SK-N-SH (cell line): ENCODE results near the gene PBRM1. TPM values are rescaled to one million over a fixed set of nuclear protein-coding genes. Genes with fewer than 3 reads are reported as not detected.

Experiments
- CTCF ChIA-PET: fragments of 300-600, 350-600 bp; formaldehyde crosslinking; extraction: SDS; loops from one replicate; lab custom pipeline; 2021; lab: Yijun Ruan, JAX
- POLR2A ChIA-PET: fragments of 350-600 bp; sonication (Branson Sonifier 250); formaldehyde crosslinking; extraction: SDS; loops from one replicate; lab custom pipeline; 2020; ENCODE audit warnings: antibody characterized with exemption, inconsistent platforms; lab: Yijun Ruan, JAX
- DNase-seq: peaks from one replicate; pipeline ENCODE4 v3.0.0; 2012
- H2AFZ ChIP-seq: fragments of 200-600 bp; sonication (generic); 2 replicates; pipeline ENCODE4 v1.8.1; 2016; ENCODE audit warnings: antibody characterized with exemption, mild to moderate bottlenecking, low read depth
- H3F3A ChIP-seq: fragments of 200-600 bp; sonication (generic); replicated peaks from 2 replicates; pipeline ENCODE3; 2016; ENCODE audit warnings: antibody characterized with exemption, mild to moderate bottlenecking; ENCODE audit not compliant: insufficient read depth
- H3K27ac ChIP-seq, 2 experiments: fragments of 200-500 bp in 1 of 2; fragments of 200-600 bp in 1 of 2; sonication (Bioruptor generic) in 1 of 2; sonication (generic), shearing (Covaris generic) in 1 of 2; 2 replicates each; pipeline versions ENCODE4 v1.5.1 to v1.6.1; 2014 to 2016; ENCODE audit warnings: low read depth in 2 of 2, inconsistent platforms in 1 of 2, low read length in 1 of 2, mild to moderate bottlenecking in 1 of 2, mixed read lengths in 1 of 2
- H3K27me3 ChIP-seq: fragments of 200-600 bp; sonication (generic), shearing (Covaris generic); 2 replicates; pipeline ENCODE4 v1.6.1; 2016; ENCODE audit warnings: mixed run types; ENCODE audit not compliant: insufficient read depth
- H3K36me3 ChIP-seq, 2 experiments: fragments of 200-500 bp in 1 of 2; fragments of 200-600 bp in 1 of 2; sonication (Bioruptor generic) in 1 of 2; sonication (generic) in 1 of 2; replicated peaks in 1 of 2; 2 replicates each; pipeline versions ENCODE3 to v1.5.1; 2014 to 2016; ENCODE audit warnings: low read length in 1 of 2, mild to moderate bottlenecking in 1 of 2; ENCODE audit not compliant: insufficient read depth in 2 of 2, control insufficient read depth in 1 of 2
- H3K4me1 ChIP-seq, 2 experiments: fragments of 200-500 bp in 1 of 2; fragments of 200-600 bp in 1 of 2; sonication (Bioruptor generic) in 1 of 2; sonication (generic), shearing (Covaris generic) in 1 of 2; 2 replicates each; pipeline versions ENCODE4 v1.5.1 to v1.6.1; 2014 to 2016; ENCODE audit warnings: low read depth in 1 of 2, low read length in 1 of 2, mixed run types in 1 of 2; ENCODE audit not compliant: insufficient read depth in 2 of 2, control insufficient read depth in 1 of 2
- H3K4me2 ChIP-seq: fragments of 200-600 bp; sonication (generic), shearing (Covaris generic); 2 replicates; pipeline ENCODE4 v1.6.1; 2017; ENCODE audit warnings: mixed run types
- H3K4me3 ChIP-seq, 2 experiments: fragments of 200-500 bp in 1 of 2; fragments of 200-600 bp in 1 of 2; sonication (Bioruptor generic) in 1 of 2; sonication (generic), shearing (Covaris generic) in 1 of 2; 2 replicates each; pipeline versions ENCODE4 v1.5.1 to v1.8.1; 2014 to 2016; ENCODE audit warnings: low read depth in 2 of 2, inconsistent platforms in 1 of 2, low read length in 1 of 2, mild to moderate bottlenecking in 1 of 2, mixed read lengths in 1 of 2, moderate library complexity in 1 of 2
- H3K79me2 ChIP-seq: fragments of 200-600 bp; sonication (generic); 2 replicates; pipeline ENCODE4 v1.8.1; 2017; ENCODE audit warnings: mild to moderate bottlenecking; ENCODE audit not compliant: insufficient read depth
- H3K9ac ChIP-seq: fragments of 200-600 bp; sonication (generic); 2 replicates; pipeline ENCODE4 v1.6.1; 2017; ENCODE audit warnings: mixed run types
- H3K9me2 ChIP-seq: fragments of 200-600 bp; sonication (generic); 2 replicates; pipeline ENCODE4 v1.6.1; 2017; ENCODE audit warnings: mixed run types
- H3K9me3 ChIP-seq: fragments of 200-600 bp; sonication (generic); 2 replicates; pipeline ENCODE4 v1.6.1; 2017; ENCODE audit warnings: mixed run types, mild to moderate bottlenecking, moderate library complexity
- H4K20me1 ChIP-seq: fragments of 200-600 bp; sonication (generic); 2 replicates; pipeline ENCODE4 v1.6.1; 2017; ENCODE audit warnings: mild to moderate bottlenecking, mixed run types; ENCODE audit not compliant: insufficient read depth
- CHD2 ChIP-seq: fragments of 150-350 bp; IDR thresholded peaks from 2 replicates; pipeline ENCODE4 v1.6.1; 2018; ENCODE audit warnings: low read length; ENCODE audit not compliant: partially characterized antibody
- ELF1 ChIP-seq: IDR thresholded peaks from 2 replicates; pipeline ENCODE4 v1.4.0; 2012
- FOXJ3 ChIP-seq: sonication (generic); formaldehyde crosslinking; IDR thresholded peaks from 2 replicates; pipeline ENCODE4 v1.5.1; 2020; ENCODE audit warnings: mild to moderate bottlenecking, missing genetic modification reagents
- FOXM1 ChIP-seq: IDR thresholded peaks from 2 replicates; pipeline ENCODE4 v1.4.0; 2012; ENCODE audit warnings: low read depth, mild to moderate bottlenecking
- GABPA ChIP-seq: IDR thresholded peaks from 2 replicates; pipeline ENCODE4 v1.4.0; 2012; ENCODE audit warnings: low read depth, mild to moderate bottlenecking
- GATA2 ChIP-seq: sonication (generic); formaldehyde crosslinking; IDR thresholded peaks from 2 replicates; pipeline ENCODE4 v1.5.0; 2020; ENCODE audit warnings: mild to moderate bottlenecking, missing genetic modification reagents
- MEF2A ChIP-seq: IDR thresholded peaks from 2 replicates; pipeline ENCODE4 v1.4.0; 2012; ENCODE audit warnings: low read depth, borderline replicate concordance
- NRF1 ChIP-seq: IDR thresholded peaks from 2 replicates; pipeline ENCODE4 v1.6.1; 2012; ENCODE audit warnings: low read depth, mild to moderate bottlenecking, low read length
- POLR2AphosphoS5 ChIP-seq: IDR thresholded peaks from 2 replicates; pipeline ENCODE4 v1.6.1; 2012; ENCODE audit warnings: low read depth, low read length
- RAD21 ChIP-seq: IDR thresholded peaks from 2 replicates; pipeline ENCODE4 v1.6.1; 2012; ENCODE audit warnings: mild to moderate bottlenecking, low read length
- RCOR1 ChIP-seq: fragments of 150-350 bp; IDR thresholded peaks from 2 replicates; pipeline ENCODE4 v1.6.1; 2017; ENCODE audit warnings: antibody characterized with exemption, low read length
- RXRA ChIP-seq: IDR thresholded peaks from 2 replicates; pipeline ENCODE4 v1.4.0; 2012; ENCODE audit warnings: low read depth, mild to moderate bottlenecking, borderline replicate concordance
- SIN3A ChIP-seq: IDR thresholded peaks from 2 replicates; pipeline ENCODE4 v1.6.1; 2012; ENCODE audit warnings: low read depth, mild to moderate bottlenecking, low read length, moderate library complexity, borderline replicate concordance
- TAF1 ChIP-seq: IDR thresholded peaks from 2 replicates; pipeline ENCODE4 v1.6.1; 2012; ENCODE audit warnings: low read depth, mild to moderate bottlenecking, low read length, moderate library complexity, borderline replicate concordance
- TCF12 ChIP-seq: IDR thresholded peaks from 2 replicates; pipeline ENCODE4 v1.4.0; 2012
- TEAD4 ChIP-seq: IDR thresholded peaks from 2 replicates; pipeline ENCODE4 v1.4.0; 2012; ENCODE audit warnings: mild to moderate bottlenecking, borderline replicate concordance; ENCODE audit not compliant: insufficient read depth
- WGBS: methylation state at CpG from one replicate; pipeline ENCODE4 v1.1.6; 2017; ENCODE audit warnings: low lambda C conversion rate; 5-methylcytosine and 5-hydroxymethylcytosine counted together
- polyA plus RNA-seq, 3 experiments: library from polyadenylated mRNA; depleted of rRNA; stranded (reverse); fragments of >200 nt; gene quantifications; 2 replicates each; pipeline ENCODE4 v1.2.3, GENCODE V29; 2012
- TF ChIP-seq, protein P1 (sequence below): fragments of 150-350 bp; IDR thresholded peaks from 2 replicates; pipeline ENCODE4 v1.6.1; 2017; ENCODE audit warnings: antibody characterized with exemption, low read length, low read depth, borderline replicate concordance
- TF ChIP-seq, protein P2 (sequence below): IDR thresholded peaks from 2 replicates; pipeline ENCODE4 v1.4.0; 2012; ENCODE audit warnings: low read depth
- TF ChIP-seq, protein P3 (sequence below): fragments of 200-600 bp; sonication (generic); IDR thresholded peaks from 2 replicates; pipeline ENCODE4 v1.6.1; 2017; ENCODE audit warnings: antibody characterized with exemption, mild to moderate bottlenecking, moderate library complexity
- TF ChIP-seq, protein P4 (sequence below): IDR thresholded peaks from 2 replicates; pipeline ENCODE4 v1.6.1; 2012; ENCODE audit warnings: mild to moderate bottlenecking, low read depth, low read length, moderate library complexity
- TF ChIP-seq, protein P5 (sequence below): IDR thresholded peaks from 2 replicates; pipeline ENCODE4 v1.4.0; 2012; ENCODE audit warnings: low read depth, borderline replicate concordance

The PBRM1 gene
- polyA plus RNA-seq, 1 of the 3 experiments (the other 2 are of a cell fraction), result 14.3 TPM

DNA sequence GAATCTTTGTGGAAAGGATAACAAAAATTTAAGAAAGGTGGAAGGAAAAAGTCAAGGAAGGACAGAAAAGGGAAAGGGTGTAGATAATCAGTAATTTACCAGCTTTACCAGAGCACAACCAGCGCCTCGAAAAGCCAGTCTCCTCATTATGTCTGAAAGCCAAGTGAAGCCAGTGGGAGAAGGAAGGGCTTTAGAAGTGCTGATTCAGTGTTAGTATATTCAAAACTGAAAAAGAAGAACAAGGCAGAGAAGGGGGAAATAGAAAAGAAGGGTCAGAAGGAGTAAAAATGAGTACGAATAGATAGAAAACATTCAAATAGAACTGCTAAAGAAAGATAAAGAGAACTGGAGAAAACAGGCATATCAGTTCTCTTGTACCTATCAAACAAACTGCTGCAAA is 4.1 kb downstream of the PBRM1 start:
- no peak for DNase-seq
- no peaks in the 10 kb centered on the region for H3K9me2 ChIP-seq
- H3K9ac ChIP-seq, result 0 out of 2 replicates have a peak overlapping the region, but pooled peaks have one; percentile 3
- H3K4me3 ChIP-seq, result no peak overlapping the region
- H3K79me2 ChIP-seq, result peaks cover 93% of the 10 kb centered on the region
- no peak overlapping the region for H2AFZ ChIP-seq
- H3K27ac ChIP-seq, result peak overlapping the region; percentile 11 to 50; a peak in 2 of 4 replicates
- H3K4me1 ChIP-seq, result peaks cover 0 to 4% of the 10 kb centered on the region in 2 experiments; a peak in 1 of 4 replicates
- TF ChIP-seq RAD21 (no peak), FOXM1 (no peak), SIN3A (no peak), TEAD4 (no peak), FOXJ3 (no peak)
- TF ChIP-seq, protein P1, sequence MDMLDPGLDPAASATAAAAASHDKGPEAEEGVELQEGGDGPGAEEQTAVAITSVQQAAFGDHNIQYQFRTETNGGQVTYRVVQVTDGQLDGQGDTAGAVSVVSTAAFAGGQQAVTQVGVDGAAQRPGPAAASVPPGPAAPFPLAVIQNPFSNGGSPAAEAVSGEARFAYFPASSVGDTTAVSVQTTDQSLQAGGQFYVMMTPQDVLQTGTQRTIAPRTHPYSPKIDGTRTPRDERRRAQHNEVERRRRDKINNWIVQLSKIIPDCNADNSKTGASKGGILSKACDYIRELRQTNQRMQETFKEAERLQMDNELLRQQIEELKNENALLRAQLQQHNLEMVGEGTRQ, result no peak
- TF ChIP-seq, all 33 proteins: peak for 0
- Histone ChIP-seq H4K20me1 (no peaks in the 10 kb centered on the region), H3F3A (peaks cover 5% of the 10 kb centered on the region), H3K9me3 (no peaks in the 10 kb centered on the region), H3K27me3 (no peaks in the 10 kb centered on the region), H3K4me2 (no peak overlapping the region; the same call in 1 of the 2 replicates), H3K36me3 (peaks cover 38 to 41% of the 10 kb centered on the region in 2 experiments)
- ChIA-PET POLR2A (no interaction called here), CTCF (interaction anchor here (0.8 to 1.1 kb wide), 3 partner anchors 146 to 254 kb away, joined by 3 to 8 read pairs (median 3); no protein-coding TSS in a partner anchor)
- 94% methylated on average over 3 of the region's 3 CpGs for WGBS

DNA sequence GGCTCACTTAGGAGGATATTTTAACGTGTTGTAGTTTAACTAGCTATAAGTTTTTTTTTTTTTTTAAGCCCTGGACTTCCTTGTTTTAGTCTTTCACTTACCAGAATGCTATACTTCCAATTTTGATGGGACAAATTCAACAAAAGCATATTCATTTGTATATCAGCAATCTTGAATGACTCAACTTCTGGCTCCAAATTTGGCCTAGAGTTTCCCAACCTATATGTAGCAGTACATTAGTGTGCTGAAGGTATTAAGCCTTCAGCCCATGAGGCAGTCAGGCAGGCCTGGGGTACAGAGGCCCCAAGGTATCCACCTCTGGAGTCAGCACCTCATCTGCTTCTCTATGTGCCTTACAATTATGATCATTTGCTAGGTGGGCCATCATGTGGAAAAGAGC is 5.9 kb downstream of the PBRM1 start:
- H3K9me2 ChIP-seq, result no peaks in the 10 kb centered on the region
- no peaks in the 10 kb centered on the region for H4K20me1 ChIP-seq
- ChIA-PET POLR2A (no interaction called here), CTCF (interaction anchor here (2.0 kb wide), 1 partner anchor 208 kb away, joined by 6 read pairs; no protein-coding TSS in a partner anchor)
- no peak overlapping the region for H2AFZ ChIP-seq
- H3F3A ChIP-seq, result peaks cover 5% of the 10 kb centered on the region
- peak overlapping the region in 1 of 2 experiments; percentile 24; a peak in 2 of 4 replicates for H3K27ac ChIP-seq
- 63% methylated on average over 1 of the region's 1 CpG for WGBS
- no peaks in the 10 kb centered on the region for H3K27me3 ChIP-seq
- H3K4me2 ChIP-seq, result no peak overlapping the region
- peaks cover 94% of the 10 kb centered on the region for H3K79me2 ChIP-seq
- peaks cover 0 to 4% of the 10 kb centered on the region in 2 experiments; a peak in 1 of 4 replicates for H3K4me1 ChIP-seq
- DNase-seq, result no peak
- no peaks in the 10 kb centered on the region for H3K9me3 ChIP-seq
- no peak overlapping the region for H3K9ac ChIP-seq
- peaks cover 50 to 51% of the 10 kb centered on the region in 2 experiments for H3K36me3 ChIP-seq
- H3K4me3 ChIP-seq, result no peak overlapping the region
- TF ChIP-seq, protein P2, sequence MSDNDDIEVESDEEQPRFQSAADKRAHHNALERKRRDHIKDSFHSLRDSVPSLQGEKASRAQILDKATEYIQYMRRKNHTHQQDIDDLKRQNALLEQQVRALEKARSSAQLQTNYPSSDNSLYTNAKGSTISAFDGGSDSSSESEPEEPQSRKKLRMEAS, result no peak
- TF ChIP-seq, protein P3, sequence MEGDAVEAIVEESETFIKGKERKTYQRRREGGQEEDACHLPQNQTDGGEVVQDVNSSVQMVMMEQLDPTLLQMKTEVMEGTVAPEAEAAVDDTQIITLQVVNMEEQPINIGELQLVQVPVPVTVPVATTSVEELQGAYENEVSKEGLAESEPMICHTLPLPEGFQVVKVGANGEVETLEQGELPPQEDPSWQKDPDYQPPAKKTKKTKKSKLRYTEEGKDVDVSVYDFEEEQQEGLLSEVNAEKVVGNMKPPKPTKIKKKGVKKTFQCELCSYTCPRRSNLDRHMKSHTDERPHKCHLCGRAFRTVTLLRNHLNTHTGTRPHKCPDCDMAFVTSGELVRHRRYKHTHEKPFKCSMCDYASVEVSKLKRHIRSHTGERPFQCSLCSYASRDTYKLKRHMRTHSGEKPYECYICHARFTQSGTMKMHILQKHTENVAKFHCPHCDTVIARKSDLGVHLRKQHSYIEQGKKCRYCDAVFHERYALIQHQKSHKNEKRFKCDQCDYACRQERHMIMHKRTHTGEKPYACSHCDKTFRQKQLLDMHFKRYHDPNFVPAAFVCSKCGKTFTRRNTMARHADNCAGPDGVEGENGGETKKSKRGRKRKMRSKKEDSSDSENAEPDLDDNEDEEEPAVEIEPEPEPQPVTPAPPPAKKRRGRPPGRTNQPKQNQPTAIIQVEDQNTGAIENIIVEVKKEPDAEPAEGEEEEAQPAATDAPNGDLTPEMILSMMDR, result no peak
- no peak for TF ChIP-seq TEAD4
- TF ChIP-seq, protein P4, sequence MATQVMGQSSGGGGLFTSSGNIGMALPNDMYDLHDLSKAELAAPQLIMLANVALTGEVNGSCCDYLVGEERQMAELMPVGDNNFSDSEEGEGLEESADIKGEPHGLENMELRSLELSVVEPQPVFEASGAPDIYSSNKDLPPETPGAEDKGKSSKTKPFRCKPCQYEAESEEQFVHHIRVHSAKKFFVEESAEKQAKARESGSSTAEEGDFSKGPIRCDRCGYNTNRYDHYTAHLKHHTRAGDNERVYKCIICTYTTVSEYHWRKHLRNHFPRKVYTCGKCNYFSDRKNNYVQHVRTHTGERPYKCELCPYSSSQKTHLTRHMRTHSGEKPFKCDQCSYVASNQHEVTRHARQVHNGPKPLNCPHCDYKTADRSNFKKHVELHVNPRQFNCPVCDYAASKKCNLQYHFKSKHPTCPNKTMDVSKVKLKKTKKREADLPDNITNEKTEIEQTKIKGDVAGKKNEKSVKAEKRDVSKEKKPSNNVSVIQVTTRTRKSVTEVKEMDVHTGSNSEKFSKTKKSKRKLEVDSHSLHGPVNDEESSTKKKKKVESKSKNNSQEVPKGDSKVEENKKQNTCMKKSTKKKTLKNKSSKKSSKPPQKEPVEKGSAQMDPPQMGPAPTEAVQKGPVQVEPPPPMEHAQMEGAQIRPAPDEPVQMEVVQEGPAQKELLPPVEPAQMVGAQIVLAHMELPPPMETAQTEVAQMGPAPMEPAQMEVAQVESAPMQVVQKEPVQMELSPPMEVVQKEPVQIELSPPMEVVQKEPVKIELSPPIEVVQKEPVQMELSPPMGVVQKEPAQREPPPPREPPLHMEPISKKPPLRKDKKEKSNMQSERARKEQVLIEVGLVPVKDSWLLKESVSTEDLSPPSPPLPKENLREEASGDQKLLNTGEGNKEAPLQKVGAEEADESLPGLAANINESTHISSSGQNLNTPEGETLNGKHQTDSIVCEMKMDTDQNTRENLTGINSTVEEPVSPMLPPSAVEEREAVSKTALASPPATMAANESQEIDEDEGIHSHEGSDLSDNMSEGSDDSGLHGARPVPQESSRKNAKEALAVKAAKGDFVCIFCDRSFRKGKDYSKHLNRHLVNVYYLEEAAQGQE, result no peak
- TF ChIP-seq SIN3A, result no peak
- TF ChIP-seq RCOR1, result no peak
- no peak for TF ChIP-seq TAF1
- TF ChIP-seq ELF1, result no peak
- TF ChIP-seq CHD2, result no peak
- TF ChIP-seq MEF2A, result no peak
- TF ChIP-seq, protein P5, sequence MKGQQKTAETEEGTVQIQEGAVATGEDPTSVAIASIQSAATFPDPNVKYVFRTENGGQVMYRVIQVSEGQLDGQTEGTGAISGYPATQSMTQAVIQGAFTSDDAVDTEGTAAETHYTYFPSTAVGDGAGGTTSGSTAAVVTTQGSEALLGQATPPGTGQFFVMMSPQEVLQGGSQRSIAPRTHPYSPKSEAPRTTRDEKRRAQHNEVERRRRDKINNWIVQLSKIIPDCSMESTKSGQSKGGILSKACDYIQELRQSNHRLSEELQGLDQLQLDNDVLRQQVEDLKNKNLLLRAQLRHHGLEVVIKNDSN, result no peak
- TF ChIP-seq NRF1, result no peak
- no peak for TF ChIP-seq TCF12
- no peak for TF ChIP-seq POLR2AphosphoS5
- no peak for TF ChIP-seq GATA2 (CRISPR knock-in tag)
- TF ChIP-seq GABPA, result no peak
- TF ChIP-seq RXRA, result no peak
